NCI-H2081 treated with DMSO at 0.1 percent for 48 hours (cell line): ENCODE results near the gene CAPN3.
"Not testable (repeated sequence)": the region's sequence is repeated elsewhere in the genome, so short reads cannot be mapped to it uniquely, and the experiment has no call there.

ENCODE experiments used
- DNase-seq: peaks from one replicate; lab custom pipeline; 2025; lab: John Stamatoyannopoulos, UW

The CAPN3 gene

GRCh38 chr15:42359249-42359648 lies at the start of gene CAPN3:
Gene CAPN3, plus strand, starts transcription at chr15:42359501. Its CDS starts 305 bp downstream, at chr15:42359806.
- DNase-seq, result no peak

GRCh38 chr15:42313463-42313862 lies 45.8 kb upstream of the CAPN3 start:
- DNase-seq, result no peak

- DNase-seq, result no peak
These were observed 44.5 kb upstream of the CAPN3 start for GRCh38 chr15:42314818-42315217.

GRCh38 chr15:42315521-42315920 lies 43.8 kb upstream of the CAPN3 start:
- DNase-seq, result no peak

- DNase-seq, result not testable (repeated sequence)
These were observed 43.0 kb upstream of the CAPN3 start for GRCh38 chr15:42316282-42316805.

- no peak for DNase-seq
These were observed 40.1 kb upstream of the CAPN3 start for GRCh38 chr15:42319206-42319605.

GRCh38 chr15:42324308-42324707 lies 35.0 kb upstream of the CAPN3 start:
- no peak for DNase-seq

- no peak for DNase-seq
These were observed 30.1 kb upstream of the CAPN3 start for GRCh38 chr15:42329161-42329560.

- no peak for DNase-seq
These were observed 29.3 kb upstream of the CAPN3 start for GRCh38 chr15:42329992-42330391.

GRCh38 chr15:42331235-42331634 lies 28.1 kb upstream of the CAPN3 start:
- DNase-seq, result no peak

GRCh38 chr15:42332331-42332730 lies 27.0 kb upstream of the CAPN3 start:
- no peak for DNase-seq

- no peak for DNase-seq
These were observed 24.2 kb upstream of the CAPN3 start for GRCh38 chr15:42335074-42335473.

- not testable (repeated sequence) for DNase-seq
These were observed 22.7 kb upstream of the CAPN3 start for GRCh38 chr15:42336650-42337049.

- not testable (repeated sequence) for DNase-seq
These were observed 22.2 kb upstream of the CAPN3 start for GRCh38 chr15:42337104-42337503.

- no peak for DNase-seq
These were observed 20.8 kb upstream of the CAPN3 start for GRCh38 chr15:42338500-42338899.

- no peak for DNase-seq
These were observed 15.6 kb upstream of the CAPN3 start for GRCh38 chr15:42343596-42344232.

GRCh38 chr15:42344763-42345162 lies 14.5 kb upstream of the CAPN3 start:
- no peak for DNase-seq

GRCh38 chr15:42345504-42345903 lies 13.8 kb upstream of the CAPN3 start:
- no peak for DNase-seq

GRCh38 chr15:42348083-42348482 lies 11.2 kb upstream of the CAPN3 start:
- no peak for DNase-seq

- DNase-seq, result no peak
These were observed 10.1 kb upstream of the CAPN3 start for GRCh38 chr15:42349186-42349585.

- no peak for DNase-seq
These were observed 6.9 kb upstream of the CAPN3 start for GRCh38 chr15:42352401-42352800.

GRCh38 chr15:42353061-42353460 lies 6.2 kb upstream of the CAPN3 start:
- no peak for DNase-seq

GRCh38 chr15:42354824-42355223 lies 4.5 kb upstream of the CAPN3 start:
- no peak for DNase-seq

- no peak for DNase-seq
These were observed 4.0 kb upstream of the CAPN3 start for GRCh38 chr15:42355291-42355690.
